HG02642 (cell line): ENCODE results near the gene RAB8B.

ENCODE experiments used
- ATAC-seq: cut with Tn5 transposase; IDR thresholded peaks from one replicate; pipeline ENCODE4 v1.9.1; 2021; ENCODE audit warnings: mild to moderate bottlenecking; ENCODE audit not compliant: unreplicated experiment, poor library complexity

The RAB8B gene

DNA sequence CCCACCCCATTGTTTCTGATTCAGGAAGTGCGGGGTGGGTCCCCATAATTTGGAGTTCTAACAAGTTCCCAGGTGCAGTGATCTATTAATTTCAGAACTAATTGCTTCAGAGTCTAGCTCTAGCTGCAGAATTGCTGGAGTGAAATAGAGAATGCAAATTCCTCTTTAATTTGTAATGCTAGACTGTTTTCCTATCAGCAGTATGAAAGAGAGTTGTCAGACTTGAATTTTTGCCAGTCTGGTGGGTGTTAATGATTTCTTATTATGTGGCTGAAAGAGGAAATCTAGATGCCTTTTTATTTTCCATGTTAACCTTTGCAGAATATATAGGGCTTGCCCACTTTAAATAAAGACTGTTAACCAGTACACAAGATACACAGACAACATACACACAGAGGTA, 111.7 kb downstream of the RAB8B start:
- no peak for ATAC-seq

DNA sequence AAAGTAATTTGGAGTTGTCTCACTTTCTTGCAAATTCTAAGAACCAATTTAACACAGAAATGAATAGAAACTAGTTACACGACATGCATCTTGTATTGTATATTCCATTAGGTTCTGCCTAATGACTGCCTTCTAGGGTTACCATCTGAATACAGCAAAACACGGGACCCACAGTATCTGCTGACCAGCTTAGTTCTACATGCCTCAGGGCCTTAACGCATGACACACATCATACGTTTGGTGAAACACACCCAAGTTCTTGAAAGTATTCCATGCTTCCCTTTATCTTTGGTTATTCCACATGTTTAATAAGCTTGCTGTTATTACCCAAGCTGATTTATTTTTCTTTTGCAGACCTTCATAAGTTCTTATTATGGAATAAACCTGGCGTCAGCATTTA, 115.9 kb downstream of the RAB8B start:
- ATAC-seq = no peak

DNA sequence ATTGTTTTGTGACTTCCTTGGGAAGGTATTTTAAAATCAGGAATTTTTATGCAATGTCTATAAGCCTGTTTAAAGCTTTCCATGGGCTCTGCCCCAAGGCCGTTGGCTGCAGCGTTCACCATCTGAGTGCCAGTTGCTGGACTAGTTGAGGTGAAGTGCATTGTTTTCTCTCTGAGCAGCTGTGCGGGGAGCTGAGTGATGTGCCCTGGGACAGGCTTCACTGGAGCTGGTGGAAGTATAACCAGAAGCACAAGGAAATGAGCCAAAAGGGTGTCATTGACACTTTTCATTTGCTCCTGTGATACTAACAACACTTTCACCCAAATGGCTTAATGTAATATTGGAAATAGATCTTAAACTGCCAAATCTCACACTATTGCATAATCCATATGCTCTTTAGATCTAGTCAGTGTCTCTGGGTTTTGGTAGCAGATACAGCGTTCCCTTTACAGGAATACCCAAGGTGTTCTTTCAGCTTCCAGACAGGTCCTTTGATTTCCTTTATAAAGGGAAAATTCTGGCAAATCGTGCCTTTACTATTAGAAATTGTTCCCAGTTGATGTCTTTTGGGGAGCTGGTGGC, 117.2 kb downstream of the RAB8B start:
- no peak for ATAC-seq

DNA sequence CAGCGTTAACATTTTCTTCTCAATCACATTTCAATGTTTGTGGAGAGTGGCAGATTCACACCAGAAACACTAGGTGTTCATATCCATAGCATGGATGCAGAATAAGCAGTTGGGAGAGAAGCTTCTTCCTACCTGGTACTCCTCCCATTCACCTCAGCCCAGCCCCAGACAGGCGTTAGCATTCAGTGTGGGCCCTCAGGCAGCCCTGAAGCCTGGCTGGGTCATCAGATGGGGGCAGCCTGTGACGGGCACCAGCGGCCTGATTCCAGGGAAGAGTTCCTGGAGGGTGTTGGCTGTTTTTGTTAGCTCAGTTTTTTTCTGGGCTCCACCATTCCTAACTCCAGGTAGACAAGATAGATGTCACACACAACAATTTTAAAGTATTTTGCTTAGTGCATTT, 119.1 kb downstream of the RAB8B start:
- no peak for ATAC-seq

DNA sequence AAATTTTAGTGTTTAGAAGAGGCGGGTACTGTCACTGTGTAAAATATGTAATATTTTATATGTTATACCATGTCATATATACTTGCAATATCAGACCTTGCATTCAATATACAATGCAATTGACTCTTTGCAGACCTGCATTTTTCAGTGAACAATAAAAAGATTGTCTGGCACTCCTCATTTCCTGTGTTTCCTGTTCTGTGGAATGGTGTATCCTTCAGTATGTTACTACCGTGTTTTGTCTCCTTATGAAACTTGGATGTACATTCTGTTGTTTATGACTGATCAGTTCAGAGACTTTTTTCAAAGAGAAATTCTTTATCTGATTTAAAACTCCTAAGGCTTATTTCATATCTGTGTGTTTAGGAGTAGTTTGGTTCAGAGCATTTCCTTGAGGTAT, 119.5 kb downstream of the RAB8B start:
- ATAC-seq = no peak

DNA sequence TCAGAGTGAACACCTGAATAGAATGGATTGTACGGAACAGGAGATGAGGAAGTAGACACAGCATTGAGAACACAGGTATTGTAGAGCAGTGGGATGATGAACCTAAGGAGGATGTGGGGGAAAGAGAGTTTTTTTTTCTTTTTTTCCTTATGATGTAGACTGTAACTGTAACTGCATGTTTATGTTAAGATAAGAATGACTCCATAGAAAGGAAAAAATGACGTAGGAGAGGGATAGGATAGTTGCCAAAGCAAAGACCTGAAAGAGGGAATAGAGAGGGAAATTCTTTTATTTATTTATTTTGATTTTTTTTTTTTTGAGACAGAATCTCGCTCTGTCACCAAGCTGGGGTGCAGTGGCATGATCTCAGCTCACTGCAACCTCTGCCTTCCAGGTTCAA, 121.2 kb downstream of the RAB8B start:
- ATAC-seq = no peak

DNA sequence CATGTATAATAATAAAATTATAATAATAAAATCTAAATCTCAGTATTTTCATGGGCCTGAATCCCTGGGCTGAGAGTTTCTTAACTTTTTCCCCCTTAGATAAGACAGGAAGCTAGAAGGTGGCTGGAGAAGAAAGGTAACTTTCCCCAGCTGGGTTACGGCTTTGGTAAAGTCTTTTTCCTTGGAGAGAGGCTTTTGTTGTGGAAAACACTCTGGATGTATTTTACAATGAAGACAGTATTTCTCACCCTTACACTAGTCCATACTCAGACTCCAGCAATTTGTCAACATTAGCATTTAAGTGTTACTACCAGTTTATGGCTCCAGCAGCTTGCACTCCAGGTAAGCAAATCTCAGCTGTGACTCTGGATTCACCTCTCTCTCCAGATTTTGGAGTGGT, 122.9 kb downstream of the RAB8B start:
- no peak for ATAC-seq

DNA sequence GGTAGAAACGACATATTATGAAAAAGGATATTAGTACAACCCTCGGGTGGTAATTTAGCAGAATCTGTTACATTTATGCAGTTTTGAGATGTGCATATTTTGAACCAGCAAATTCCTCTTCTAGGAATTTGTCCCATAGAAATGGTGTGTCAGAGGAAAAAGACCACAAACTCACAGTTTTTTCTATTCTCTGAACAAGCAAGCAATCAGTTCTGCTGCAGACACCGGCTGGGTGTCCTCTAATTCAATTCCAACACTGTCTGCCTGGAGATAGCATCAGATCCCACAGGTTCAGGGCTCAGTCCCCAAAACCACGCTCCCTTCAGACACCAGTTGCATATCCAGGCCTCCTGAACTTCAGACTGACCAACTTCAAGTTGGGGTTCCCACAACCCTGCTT, 124.4 kb downstream of the RAB8B start:
- ATAC-seq = no peak

DNA sequence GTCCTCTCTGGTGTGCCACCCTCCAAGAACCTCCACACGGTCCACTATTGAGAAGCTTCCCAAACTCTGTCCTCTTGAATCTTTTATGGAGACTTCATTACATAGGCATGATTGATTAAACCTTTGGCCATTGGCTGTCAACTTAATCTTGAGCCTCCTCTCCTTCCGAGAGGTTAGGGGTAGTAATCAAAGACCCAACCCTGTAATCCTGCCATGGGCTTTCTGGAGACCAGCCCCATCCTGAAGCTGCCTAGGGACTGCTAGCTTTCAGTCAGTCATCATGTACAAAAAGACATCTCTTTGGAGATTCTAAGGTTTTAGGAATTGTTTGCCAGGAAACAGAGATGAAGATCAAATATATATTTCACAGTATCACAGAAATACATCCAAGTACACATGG, 125.0 kb downstream of the RAB8B start:
- ATAC-seq = no peak
